ENCODE data around the gene CCNY. TPM values are rescaled to one million over a fixed set of nuclear protein-coding genes. Genes with fewer than 3 reads are reported as not detected.

CCNY gene
- polyA plus RNA-seq, 1 donor = 55.2 TPM

DNA sequence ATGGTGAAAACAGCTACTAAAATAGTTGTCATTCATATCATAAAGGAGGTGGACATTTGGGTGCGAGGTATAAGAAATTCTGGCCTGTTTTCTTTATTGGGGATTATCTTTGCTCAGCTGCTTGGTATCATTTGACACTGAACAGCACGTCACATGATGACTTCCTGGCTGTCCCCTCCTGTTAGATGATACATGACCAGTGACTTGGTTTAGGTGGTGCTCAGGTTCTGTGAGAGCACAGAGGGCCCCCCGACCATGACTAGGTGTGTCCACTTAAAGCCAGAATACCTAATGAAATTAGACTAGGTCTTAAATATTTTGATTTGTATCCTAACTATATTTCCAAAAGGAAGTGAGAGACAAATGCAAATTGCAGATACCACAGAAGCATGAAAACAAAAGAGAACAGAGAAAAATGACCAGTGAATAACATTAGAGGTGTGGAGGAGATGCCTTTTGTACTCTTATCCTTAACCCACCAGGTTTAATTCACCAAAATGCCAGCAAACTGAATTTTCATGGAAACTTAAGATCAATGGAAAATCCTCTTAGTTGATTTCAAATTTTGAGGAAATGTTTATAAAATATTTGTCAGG, 218.2 kb downstream of the CCNY start:
- H3K4me3 ChIP-seq (ENCODE audit: low read length) = no peak overlapping the region
- no peaks in the 10 kb centered on the region for H3K27me3 ChIP-seq (ENCODE audit: control insufficient read depth, insufficient read depth, low read length)
- WGBS (ENCODE audit: insufficient coverage, low lambda C conversion rate) = no CpG with 5 or more reads among the region's 3 CpGs
- no peak overlapping the region for H3K27ac ChIP-seq (ENCODE audit: low read length)
- H3K9me3 ChIP-seq (ENCODE audit: control insufficient read depth, low read depth, low read length) = no peaks in the 10 kb centered on the region
- no peak for DNase-seq
- H3K36me3 ChIP-seq (ENCODE audit: control insufficient read depth, insufficient read depth, low read length) = peaks cover 37% of the 10 kb centered on the region
- H3K4me1 ChIP-seq (ENCODE audit: control insufficient read depth, insufficient read depth, low read length) = no peaks in the 10 kb centered on the region

DNA sequence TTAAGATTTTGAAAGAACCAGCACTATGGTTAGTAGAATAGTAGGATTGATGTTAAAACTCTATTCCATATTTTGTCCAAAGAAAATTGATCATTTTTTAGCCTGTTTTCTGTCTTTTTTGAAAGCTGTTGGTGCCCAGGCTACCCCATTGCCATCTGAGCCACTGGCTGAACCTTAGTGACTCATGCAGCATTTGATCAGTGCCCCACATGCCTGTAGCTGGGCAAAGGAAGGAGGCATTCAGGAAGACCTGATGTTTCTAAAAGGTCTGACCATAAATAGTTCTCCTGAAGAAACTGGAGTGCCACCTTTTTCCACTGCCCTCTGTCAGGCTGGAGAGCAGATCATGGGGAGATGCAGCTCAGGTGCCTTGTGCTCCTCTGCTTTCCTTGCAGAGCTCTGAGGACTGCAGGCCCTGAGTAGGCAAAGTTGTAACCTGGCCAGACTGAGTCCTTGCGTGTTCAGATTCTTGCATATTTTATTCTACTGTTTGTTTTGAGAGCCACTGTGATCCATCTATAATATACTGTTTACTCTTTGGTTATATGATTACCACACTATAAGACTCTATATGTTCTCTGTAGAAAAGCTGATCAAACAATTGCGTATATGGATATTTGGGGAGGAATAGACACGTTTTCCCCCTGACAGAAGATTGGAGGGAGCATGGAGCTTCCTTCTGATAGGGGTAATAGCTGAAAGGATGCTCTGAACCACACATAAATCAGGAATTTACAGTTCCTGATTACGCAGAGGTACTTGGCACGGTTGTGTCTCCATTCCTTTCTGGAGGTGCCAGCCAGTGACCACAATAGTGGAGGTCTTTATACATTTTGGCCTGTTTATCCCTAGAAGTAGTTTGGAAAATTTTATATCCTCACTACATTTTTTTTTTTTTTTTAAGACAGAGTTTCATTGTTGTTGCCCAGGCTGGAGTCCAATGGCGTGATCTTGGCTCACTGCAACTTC, 219.9 kb downstream of the CCNY start:
- WGBS (ENCODE audit: insufficient coverage, low lambda C conversion rate) = 100% methylated on average over 1 of the region's 6 CpGs
- Histone ChIP-seq H3K36me3 (ENCODE audit: control insufficient read depth, insufficient read depth, low read length) (peaks cover 41% of the 10 kb centered on the region), H3K27ac (ENCODE audit: low read length) (no peak overlapping the region), H3K27me3 (ENCODE audit: control insufficient read depth, insufficient read depth, low read length) (no peaks in the 10 kb centered on the region), H3K4me1 (ENCODE audit: control insufficient read depth, insufficient read depth, low read length) (no peaks in the 10 kb centered on the region), H3K9me3 (ENCODE audit: control insufficient read depth, low read depth, low read length) (no peaks in the 10 kb centered on the region), H3K4me3 (ENCODE audit: low read length) (no peak overlapping the region)
- DNase-seq = no peak

DNA sequence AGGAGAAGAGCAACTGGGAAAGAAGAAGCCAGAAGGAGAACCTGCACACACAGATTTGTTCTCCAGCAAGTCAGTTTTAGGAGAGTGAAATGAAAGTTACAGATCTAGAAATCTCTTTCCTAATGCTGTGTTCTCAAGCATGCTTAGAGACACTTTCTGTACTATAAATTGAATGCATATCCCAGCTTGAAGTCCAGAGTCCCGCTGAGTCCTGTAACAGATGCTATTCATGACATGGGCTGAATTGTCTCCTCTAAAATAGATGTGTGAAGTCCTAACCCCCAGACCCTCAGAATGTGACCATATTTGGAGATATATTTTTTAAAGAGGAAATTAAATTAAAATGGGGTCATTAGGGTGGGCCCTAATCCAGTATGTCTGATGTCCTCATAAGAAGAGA, 222.0 kb downstream of the CCNY start:
- no peak for DNase-seq
- Histone ChIP-seq H3K27ac (ENCODE audit: low read length) (no peak overlapping the region), H3K4me1 (ENCODE audit: control insufficient read depth, insufficient read depth, low read length) (no peaks in the 10 kb centered on the region), H3K9me3 (ENCODE audit: control insufficient read depth, low read depth, low read length) (no peaks in the 10 kb centered on the region), H3K4me3 (ENCODE audit: low read length) (no peak overlapping the region), H3K27me3 (ENCODE audit: control insufficient read depth, insufficient read depth, low read length) (no peaks in the 10 kb centered on the region), H3K36me3 (ENCODE audit: control insufficient read depth, insufficient read depth, low read length) (peaks cover 40% of the 10 kb centered on the region)
- WGBS (ENCODE audit: insufficient coverage, low lambda C conversion rate) = no CpG with 5 or more reads among the region's 1 CpG

DNA sequence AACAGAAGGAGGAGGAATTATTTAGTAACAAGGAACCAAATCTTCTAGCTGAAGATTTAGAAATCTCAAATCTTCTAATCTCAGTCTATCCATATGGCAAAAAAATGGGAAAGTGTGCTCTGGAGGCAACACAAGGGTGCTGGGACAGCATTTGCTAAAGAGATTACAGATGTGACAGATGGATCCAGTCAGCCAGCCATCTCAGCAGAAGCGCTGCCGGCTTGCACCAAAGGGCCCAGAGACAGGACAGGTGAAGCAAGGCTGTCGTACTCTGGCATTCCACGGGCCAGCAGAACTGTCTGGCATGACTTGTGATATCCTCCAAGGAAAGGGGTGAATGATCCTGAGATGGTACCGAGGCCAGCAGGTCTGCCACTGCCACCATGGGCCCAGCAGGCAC, 223.1 kb downstream of the CCNY start:
- Histone ChIP-seq H3K27me3 (ENCODE audit: control insufficient read depth, insufficient read depth, low read length) (no peaks in the 10 kb centered on the region), H3K27ac (ENCODE audit: low read length) (no peak overlapping the region), H3K4me3 (ENCODE audit: low read length) (no peak overlapping the region), H3K36me3 (ENCODE audit: control insufficient read depth, insufficient read depth, low read length) (peaks cover 34% of the 10 kb centered on the region), H3K4me1 (ENCODE audit: control insufficient read depth, insufficient read depth, low read length) (no peaks in the 10 kb centered on the region), H3K9me3 (ENCODE audit: control insufficient read depth, low read depth, low read length) (no peaks in the 10 kb centered on the region)
- WGBS (ENCODE audit: insufficient coverage, low lambda C conversion rate) = no CpG with 5 or more reads among the region's 5 CpGs
- no peak for DNase-seq

DNA sequence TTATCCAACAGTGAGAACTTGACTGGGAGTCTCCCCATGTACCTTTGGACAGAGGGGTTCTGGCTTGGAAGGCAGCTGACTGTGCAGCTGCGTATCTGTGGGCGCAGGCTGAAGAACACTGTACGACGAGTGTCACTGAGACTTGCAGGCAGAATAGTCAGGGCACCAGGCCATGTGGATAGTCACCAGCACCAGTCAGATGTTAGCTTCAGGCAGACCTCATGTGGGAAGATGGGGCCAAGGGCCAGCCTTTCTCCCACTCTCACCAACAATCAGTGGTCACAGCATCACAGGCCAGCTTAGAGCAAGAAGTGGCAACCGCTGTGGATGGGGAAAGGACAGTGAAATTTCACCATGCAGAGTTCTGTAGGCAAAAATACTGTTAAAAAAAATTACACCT, 225.4 kb downstream of the CCNY start:
- no peak for DNase-seq
- Histone ChIP-seq H3K27ac (ENCODE audit: low read length) (no peak overlapping the region), H3K36me3 (ENCODE audit: control insufficient read depth, insufficient read depth, low read length) (peaks cover 39% of the 10 kb centered on the region), H3K27me3 (ENCODE audit: control insufficient read depth, insufficient read depth, low read length) (no peaks in the 10 kb centered on the region), H3K9me3 (ENCODE audit: control insufficient read depth, low read depth, low read length) (no peaks in the 10 kb centered on the region), H3K4me1 (ENCODE audit: control insufficient read depth, insufficient read depth, low read length) (no peaks in the 10 kb centered on the region), H3K4me3 (ENCODE audit: low read length) (no peak overlapping the region)
- no CpG with 5 or more reads among the region's 5 CpGs for WGBS (ENCODE audit: insufficient coverage, low lambda C conversion rate)

DNA sequence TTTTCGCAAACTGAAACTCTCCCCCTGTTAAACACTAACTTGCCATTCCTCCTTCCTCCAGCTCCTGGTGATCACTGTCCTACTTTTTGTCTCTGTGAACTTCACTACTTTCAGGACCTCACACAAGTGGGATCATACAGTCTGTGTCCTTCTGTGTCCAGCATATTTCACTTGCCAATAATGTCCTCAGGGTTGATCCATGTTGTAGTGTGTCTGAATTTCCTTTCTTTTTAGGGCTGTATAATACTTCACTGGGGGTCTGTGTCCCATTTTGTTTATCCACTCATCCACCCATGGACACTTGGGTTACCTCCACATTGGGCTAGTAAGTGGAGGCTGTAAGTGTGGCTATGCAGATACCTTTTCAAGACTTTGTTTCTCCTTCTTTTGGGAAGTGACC, 226.1 kb downstream of the CCNY start:
- DNase-seq = no peak
- Histone ChIP-seq H3K4me3 (ENCODE audit: low read length) (no peak overlapping the region), H3K36me3 (ENCODE audit: control insufficient read depth, insufficient read depth, low read length) (peaks cover 43% of the 10 kb centered on the region), H3K4me1 (ENCODE audit: control insufficient read depth, insufficient read depth, low read length) (no peaks in the 10 kb centered on the region), H3K9me3 (ENCODE audit: control insufficient read depth, low read depth, low read length) (no peaks in the 10 kb centered on the region), H3K27ac (ENCODE audit: low read length) (no peak overlapping the region), H3K27me3 (ENCODE audit: control insufficient read depth, insufficient read depth, low read length) (no peaks in the 10 kb centered on the region)
- WGBS (ENCODE audit: insufficient coverage, low lambda C conversion rate) = 100% methylated on average over 1 of the region's 1 CpG

DNA sequence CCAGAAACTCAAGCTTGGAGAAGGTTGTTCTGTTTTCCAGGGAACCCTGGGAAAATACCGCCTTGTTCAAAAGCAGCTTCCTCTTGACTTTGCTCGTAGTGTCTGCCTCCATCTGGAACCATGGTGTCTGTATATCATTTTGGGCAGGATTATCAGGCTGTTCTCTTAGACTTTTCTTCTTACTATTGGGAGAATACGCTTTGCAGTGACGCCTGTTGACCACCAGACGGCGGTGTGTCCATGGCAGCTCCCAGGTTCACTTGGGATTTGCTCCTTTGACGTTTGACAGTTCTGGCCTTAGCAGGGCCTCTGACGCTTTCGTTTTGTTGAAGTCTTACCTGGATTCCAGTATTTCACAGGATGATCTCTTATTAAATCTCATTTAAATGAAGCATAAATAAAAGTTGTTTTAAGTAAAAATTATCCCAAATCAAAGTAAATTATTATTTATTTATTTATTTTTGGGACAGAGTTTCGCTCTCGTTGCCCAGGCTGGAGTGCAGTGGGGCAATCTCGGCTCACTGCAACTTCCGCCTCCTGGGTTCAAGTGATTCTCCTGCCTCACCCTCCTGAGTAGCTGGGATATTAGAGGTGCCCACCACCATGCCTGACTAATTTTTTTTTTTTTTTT, 227.1 kb downstream of the CCNY start:
- H3K27me3 ChIP-seq (ENCODE audit: control insufficient read depth, insufficient read depth, low read length) = no peaks in the 10 kb centered on the region
- H3K36me3 ChIP-seq (ENCODE audit: control insufficient read depth, insufficient read depth, low read length) = peaks cover 49% of the 10 kb centered on the region
- H3K4me1 ChIP-seq (ENCODE audit: control insufficient read depth, insufficient read depth, low read length) = no peaks in the 10 kb centered on the region
- DNase-seq = peak; percentile 33 to 43
- H3K9me3 ChIP-seq (ENCODE audit: control insufficient read depth, low read depth, low read length) = no peaks in the 10 kb centered on the region
- H3K27ac ChIP-seq (ENCODE audit: low read length) = no peak overlapping the region
- WGBS (ENCODE audit: insufficient coverage, low lambda C conversion rate) = no CpG with 5 or more reads among the region's 13 CpGs
- H3K4me3 ChIP-seq (ENCODE audit: low read length) = no peak overlapping the region

DNA sequence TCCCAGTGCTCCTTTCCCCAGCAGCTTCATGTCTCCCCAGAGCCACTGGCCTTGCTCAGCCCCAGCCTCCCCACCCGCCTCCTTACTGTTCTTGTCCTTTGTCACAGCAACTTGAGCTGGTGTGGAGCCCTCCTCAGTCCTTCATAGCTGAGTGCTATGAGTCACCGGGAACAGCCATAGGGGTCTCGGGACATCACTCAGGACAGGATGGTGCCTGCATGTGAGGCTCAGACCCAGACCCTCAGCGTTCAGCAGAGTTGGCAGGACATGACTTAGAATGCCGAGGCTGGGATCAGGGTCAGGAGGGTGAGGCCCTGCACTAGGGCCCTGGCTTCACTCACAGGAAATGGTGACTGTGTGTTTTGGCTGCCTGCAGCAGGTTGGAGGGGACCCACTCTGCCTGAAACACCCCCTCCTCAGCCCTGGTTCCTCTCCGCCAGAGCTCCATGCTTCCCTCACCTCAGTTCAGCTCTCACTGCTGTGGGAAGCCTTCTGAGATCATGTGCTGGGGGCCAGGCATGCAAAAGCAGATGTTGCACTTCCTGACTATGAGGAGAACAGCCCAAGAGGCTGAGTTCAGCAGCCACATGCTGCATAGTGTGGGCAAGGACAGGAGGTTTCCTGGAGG, 228.1 kb downstream of the CCNY start:
- Histone ChIP-seq H3K4me3 (ENCODE audit: low read length) (no peak overlapping the region), H3K27ac (ENCODE audit: low read length) (no peak overlapping the region), H3K36me3 (ENCODE audit: control insufficient read depth, insufficient read depth, low read length) (peaks cover 56% of the 10 kb centered on the region), H3K4me1 (ENCODE audit: control insufficient read depth, insufficient read depth, low read length) (no peaks in the 10 kb centered on the region), H3K9me3 (ENCODE audit: control insufficient read depth, low read depth, low read length) (no peaks in the 10 kb centered on the region), H3K27me3 (ENCODE audit: control insufficient read depth, insufficient read depth, low read length) (no peaks in the 10 kb centered on the region)
- WGBS (ENCODE audit: insufficient coverage, low lambda C conversion rate) = no CpG with 5 or more reads among the region's 6 CpGs
- peak in 1 of 2 donors; percentile 14 for DNase-seq

DNA sequence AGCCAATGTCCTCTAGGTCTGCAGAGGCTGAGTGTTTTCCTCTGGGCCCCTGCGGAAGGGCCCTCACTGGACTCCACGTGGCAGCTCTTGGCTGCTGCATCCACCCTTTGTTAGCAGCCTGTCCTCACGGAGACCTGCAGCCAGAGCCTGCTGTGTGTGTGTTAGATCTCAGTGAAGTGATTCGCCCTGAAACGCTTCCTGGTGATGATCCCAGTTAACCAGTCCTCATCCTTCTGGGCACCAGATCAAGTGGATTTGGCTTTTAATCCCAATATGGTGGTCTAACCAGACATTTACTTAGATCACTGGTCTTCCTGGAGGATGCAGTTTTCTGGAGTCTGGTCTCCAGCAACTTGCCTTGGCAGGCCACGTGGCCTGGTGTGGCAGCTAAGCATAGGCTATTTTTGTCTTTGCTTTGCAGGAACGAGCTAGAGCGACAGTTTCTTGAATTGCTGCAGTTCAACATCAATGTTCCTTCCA, 229.3 kb downstream of the CCNY start:
- no peak overlapping the region for H3K4me3 ChIP-seq (ENCODE audit: low read length)
- no peak overlapping the region for H3K27ac ChIP-seq (ENCODE audit: low read length)
- H3K36me3 ChIP-seq (ENCODE audit: control insufficient read depth, insufficient read depth, low read length) = peaks cover 56% of the 10 kb centered on the region
- H3K4me1 ChIP-seq (ENCODE audit: control insufficient read depth, insufficient read depth, low read length) = no peaks in the 10 kb centered on the region
- no peaks in the 10 kb centered on the region for H3K27me3 ChIP-seq (ENCODE audit: control insufficient read depth, insufficient read depth, low read length)
- no CpG with 5 or more reads among the region's 8 CpGs for WGBS (ENCODE audit: insufficient coverage, low lambda C conversion rate)
- no peaks in the 10 kb centered on the region for H3K9me3 ChIP-seq (ENCODE audit: control insufficient read depth, low read depth, low read length)
- DNase-seq = no peak

DNA sequence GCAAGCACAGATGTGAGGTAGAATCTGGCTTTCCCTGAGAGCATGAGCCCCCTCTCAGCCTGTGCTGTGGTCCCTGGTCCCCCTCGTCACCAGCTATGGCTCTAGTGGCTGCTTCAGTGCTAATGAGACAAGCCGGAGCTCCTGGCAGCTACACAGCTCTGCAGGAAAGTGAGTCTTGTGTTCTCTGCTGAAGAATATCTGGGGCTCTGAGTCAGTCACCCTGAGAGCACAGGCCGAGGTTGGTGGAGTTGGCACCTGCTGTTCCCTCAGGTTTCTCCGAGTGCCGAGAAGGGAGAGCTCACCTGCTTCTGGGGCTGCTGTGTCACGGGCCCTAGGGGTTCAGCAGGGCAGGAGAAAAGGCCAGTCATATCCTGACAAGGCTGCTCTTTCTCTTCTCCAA, 231.6 kb downstream of the CCNY start:
- Histone ChIP-seq H3K36me3 (ENCODE audit: control insufficient read depth, insufficient read depth, low read length) (peaks cover 53% of the 10 kb centered on the region), H3K27ac (ENCODE audit: low read length) (no peak overlapping the region), H3K4me3 (ENCODE audit: low read length) (no peak overlapping the region), H3K27me3 (ENCODE audit: control insufficient read depth, insufficient read depth, low read length) (no peaks in the 10 kb centered on the region), H3K4me1 (ENCODE audit: control insufficient read depth, insufficient read depth, low read length) (no peaks in the 10 kb centered on the region), H3K9me3 (ENCODE audit: control insufficient read depth, low read depth, low read length) (no peaks in the 10 kb centered on the region)
- no CpG with 5 or more reads among the region's 6 CpGs for WGBS (ENCODE audit: insufficient coverage, low lambda C conversion rate)
- no peak for DNase-seq
